H9 (cell line): ENCODE measurements around the gene C1QB. TPM values are rescaled to one million over a fixed set of nuclear protein-coding genes. Genes with fewer than 3 reads are reported as not detected.

Source experiments
- DNase-seq: peaks from one replicate; pipeline ENCODE4 v3.0.0-alpha.2; 2017
- H2AFZ ChIP-seq: one replicate; pipeline ENCODE4 v1.6.1; 2013; ENCODE audit warnings: mild to moderate bottlenecking, low read length, control low read depth, moderate library complexity
- H2AK5ac ChIP-seq: 2 replicates; pipeline ENCODE4 v1.6.1; 2013; ENCODE audit warnings: low read length, control low read depth, mixed read lengths; ENCODE audit not compliant: insufficient read length
- H2BK120ac ChIP-seq: one replicate; pipeline ENCODE4 v1.6.1; 2013; ENCODE audit warnings: low read depth, mild to moderate bottlenecking, low read length, control low read depth, inconsistent platforms; ENCODE audit not compliant: poor library complexity, severe bottlenecking
- H2BK12ac ChIP-seq: 2 replicates; pipeline ENCODE4 v1.6.1; 2013; ENCODE audit warnings: low read length, control low read depth, mixed read lengths, low read depth; ENCODE audit not compliant: insufficient read length
- H2BK15ac ChIP-seq: 2 replicates; pipeline ENCODE4 v1.6.1; 2013; ENCODE audit warnings: low read depth, low read length, control low read depth
- H2BK20ac ChIP-seq: one replicate; pipeline ENCODE4 v1.6.1; 2013; ENCODE audit warnings: low read depth, mild to moderate bottlenecking, low read length, control low read depth, inconsistent platforms; ENCODE audit not compliant: poor library complexity, severe bottlenecking
- H2BK5ac ChIP-seq: 2 replicates; pipeline ENCODE4 v1.6.1; 2013; ENCODE audit warnings: low read length, control low read depth, mixed read lengths; ENCODE audit not compliant: insufficient read length
- H3K14ac ChIP-seq: 2 replicates; pipeline ENCODE4 v1.6.1; 2013; ENCODE audit warnings: low read length, control low read depth; ENCODE audit not compliant: insufficient read depth
- H3K18ac ChIP-seq: 2 replicates; pipeline ENCODE4 v1.6.1; 2013; ENCODE audit warnings: low read depth, mild to moderate bottlenecking, mixed read lengths, low read length, control low read depth; ENCODE audit not compliant: insufficient read length
- H3K23ac ChIP-seq: 2 replicates; pipeline ENCODE4 v1.6.1; 2013; ENCODE audit warnings: low read length, control low read depth, mixed read lengths, low read depth; ENCODE audit not compliant: insufficient read length
- H3K23me2 ChIP-seq: 2 replicates; pipeline ENCODE4 v1.6.1; 2013; ENCODE audit warnings: low read depth, mild to moderate bottlenecking, mixed read lengths, low read length, control low read depth; ENCODE audit not compliant: insufficient read length, poor library complexity, severe bottlenecking
- H3K27ac ChIP-seq: 2 replicates; pipeline ENCODE4 v1.5.1; 2013; ENCODE audit warnings: low read length, control low read depth, mixed read lengths, low read depth; ENCODE audit not compliant: insufficient read length
- H3K27me3 ChIP-seq: 2 replicates; pipeline ENCODE4 v1.6.1; 2013; ENCODE audit warnings: low read length, control low read depth, inconsistent platforms; ENCODE audit not compliant: insufficient read depth
- H3K4ac ChIP-seq: 2 replicates; pipeline ENCODE4 v1.6.1; 2013; ENCODE audit warnings: low read depth, mild to moderate bottlenecking, control low read depth, inconsistent platforms, low read length, moderate library complexity
- H3K4me1 ChIP-seq: 2 replicates; pipeline ENCODE4 v1.6.1; 2013; ENCODE audit warnings: low read length, control low read depth, inconsistent platforms; ENCODE audit not compliant: insufficient read depth
- H3K4me2 ChIP-seq: 2 replicates; pipeline ENCODE4 v1.6.1; 2013; ENCODE audit warnings: low read length, control low read depth, mixed read lengths; ENCODE audit not compliant: insufficient read length, insufficient read depth
- H3K56ac ChIP-seq: 2 replicates; pipeline ENCODE4 v1.6.1; 2013; ENCODE audit warnings: low read depth, mild to moderate bottlenecking, mixed read lengths, low read length, control low read depth; ENCODE audit not compliant: insufficient read length
- H3K79me1 ChIP-seq: 2 replicates; pipeline ENCODE4 v1.6.1; 2013; ENCODE audit warnings: low read depth, mild to moderate bottlenecking, moderate library complexity, low read length, control low read depth, inconsistent platforms; ENCODE audit not compliant: insufficient read depth, poor library complexity, severe bottlenecking
- H3K79me2 ChIP-seq: 2 replicates; pipeline ENCODE4 v1.6.1; 2013; ENCODE audit warnings: low read length, control low read depth, inconsistent platforms; ENCODE audit not compliant: insufficient read depth
- H3K9ac ChIP-seq: 2 replicates; pipeline ENCODE4 v1.6.1; 2013; ENCODE audit warnings: low read length, control low read depth, mixed read lengths; ENCODE audit not compliant: insufficient read length; ENCODE audit errors: extremely low read depth
- H3K9me3 ChIP-seq: one replicate; pipeline ENCODE4 v1.6.1; 2013; ENCODE audit warnings: low read depth, low read length, inconsistent platforms; ENCODE audit not compliant: control insufficient read depth
- H3T11ph ChIP-seq: one replicate; pipeline ENCODE4 v1.6.1; 2013; ENCODE audit warnings: mild to moderate bottlenecking, low read length, control low read depth, inconsistent platforms
- H4K20me1 ChIP-seq: one replicate; pipeline ENCODE4 v1.6.1; 2013; ENCODE audit not compliant: control insufficient read depth, insufficient read length, insufficient read depth
- H4K5ac ChIP-seq: 2 replicates; pipeline ENCODE4 v1.6.1; 2013; ENCODE audit warnings: low read depth, mild to moderate bottlenecking, mixed read lengths, low read length, control low read depth; ENCODE audit not compliant: insufficient read length
- H4K8ac ChIP-seq: replicated peaks from 2 replicates; pipeline ENCODE4 v1.6.1; 2013; ENCODE audit warnings: low read length, control low read depth, mixed read lengths, low read depth; ENCODE audit not compliant: insufficient read length
- H4K91ac ChIP-seq: 2 replicates; pipeline ENCODE4 v1.6.1; 2013; ENCODE audit warnings: low read depth, mild to moderate bottlenecking, moderate library complexity, mixed read lengths, low read length, control low read depth; ENCODE audit not compliant: insufficient read length
- H3K27ac Mint-ChIP-seq, 3 experiments: 2 replicates in 2 of 3; 3 replicates in 1 of 3; pipeline ENCODE4 v1.8.0; 2020 to 2021; ENCODE audit warnings: mixed read lengths in 3 of 3, mild to moderate bottlenecking in 1 of 3, moderate library complexity in 1 of 3
- H3K27me3 Mint-ChIP-seq: 2 replicates; pipeline ENCODE4 v1.8.0; 2021; ENCODE audit warnings: low read depth, mild to moderate bottlenecking, moderate library complexity, mixed read lengths
- H3K36me3 Mint-ChIP-seq, 3 experiments: 2 replicates in 2 of 3; 3 replicates in 1 of 3; pipeline ENCODE4 v1.8.0; 2020 to 2021; ENCODE audit warnings: low read depth in 3 of 3, mixed read lengths in 3 of 3; ENCODE audit not compliant: insufficient read depth in 1 of 3
- H3K4me1 Mint-ChIP-seq, 2 experiments: 2 replicates each; pipeline ENCODE4 v1.8.0; 2020; ENCODE audit warnings: mixed read lengths in 2 of 2
- H3K4me3 Mint-ChIP-seq, 2 experiments: 2 replicates in 1 of 2; 3 replicates in 1 of 2; pipeline ENCODE4 v1.8.0; 2020 to 2021; ENCODE audit warnings: mild to moderate bottlenecking in 2 of 2, mixed read lengths in 2 of 2, moderate library complexity in 1 of 2
- H3K9me3 Mint-ChIP-seq, 2 experiments: 2 replicates in 1 of 2; 3 replicates in 1 of 2; pipeline ENCODE4 v1.8.0; 2020; ENCODE audit warnings: mild to moderate bottlenecking in 2 of 2, mixed read lengths in 2 of 2, moderate library complexity in 1 of 2
- WGBS: extraction: QIAGEN DNeasy Blood & Tissue Kit; methylation state at CpG from one replicate; pipeline ENCODE4 v1.1.7; 2013; ENCODE audit warnings: missing lambda C conversion rate, low lambda C conversion rate, mixed read lengths; ENCODE audit not compliant: insufficient read length; ENCODE audit errors: extremely low coverage; 5-methylcytosine and 5-hydroxymethylcytosine counted together
- total RNA-seq: library from RNA; stranded (reverse); gene quantifications from 2 replicates; pipeline ENCODE4 v1.2.1, GENCODE V29; 2021
- TF ChIP-seq, protein P1 (sequence below): fragments of 200-600 bp; sonication (generic); conservative IDR thresholded peaks from 3 replicates; pipeline ENCODE4 v1.8.0; 2021; ENCODE audit warnings: antibody characterized with exemption, mild to moderate bottlenecking

Gene C1QB
- total RNA-seq, 1 experiment from 2014 or later, result not detected

DNA sequence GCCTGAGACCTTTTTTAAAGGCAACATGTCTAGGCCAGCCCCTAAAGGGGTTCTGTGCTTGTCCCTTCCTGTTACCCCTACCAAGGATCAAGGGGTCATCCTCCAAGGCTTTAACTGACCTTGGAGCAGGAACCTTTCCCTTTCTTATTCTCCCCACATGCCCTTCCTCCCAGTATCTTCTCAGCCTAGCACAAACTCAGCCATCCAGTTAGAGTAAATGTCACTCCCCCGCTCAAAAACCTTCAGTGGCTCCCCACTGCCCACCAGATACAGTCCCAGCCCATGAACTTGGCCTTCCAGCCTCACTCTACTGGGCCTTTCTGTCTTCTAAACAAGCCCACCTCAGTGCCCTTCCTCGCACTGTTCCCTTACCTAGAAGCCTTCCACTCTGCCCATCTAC is 8.8 kb downstream of the C1QB start:
- Histone ChIP-seq H4K8ac (no peak overlapping the region), H3K79me2 (no peaks in the 10 kb centered on the region), H3K4me1 (no peaks in the 10 kb centered on the region), H4K5ac (no peak overlapping the region), H3K18ac (no peak overlapping the region), H3K23ac (no peak overlapping the region), H2BK5ac (no peak overlapping the region), H3T11ph (no peak overlapping the region), H3K9me3 (no peaks in the 10 kb centered on the region), H3K79me1 (no peaks in the 10 kb centered on the region), H3K56ac (no peak overlapping the region), H3K9ac (no peak overlapping the region), H4K20me1 (no peaks in the 10 kb centered on the region), H3K27ac (no peak overlapping the region), H2BK120ac (no peak overlapping the region), H4K91ac (no peak overlapping the region), H2AK5ac (no peak overlapping the region), H2BK15ac (no peak overlapping the region), H3K14ac (no peak overlapping the region), H3K23me2 (no peaks in the 10 kb centered on the region), H2BK12ac (no peak overlapping the region), H2BK20ac (no peak overlapping the region), H3K27me3 (no peaks in the 10 kb centered on the region; the same call in 1 of the 2 replicates), H3K4me2 (no peak overlapping the region), H2AFZ (no peak overlapping the region), H3K4ac (no peak overlapping the region)
- Mint-ChIP-seq H3K4me1 (peaks cover 5 to 7% of the 10 kb centered on the region in 2 experiments), H3K27ac (no peak overlapping the region; a peak in 1 of 7 replicates), H3K27me3 (peaks cover 6% of the 10 kb centered on the region), H3K4me3 (peak overlapping the region in 1 of 2 experiments; percentile 54; a peak in 2 of 5 replicates), H3K36me3 (no peaks in the 10 kb centered on the region), H3K9me3 (no peaks in the 10 kb centered on the region)
- no CpG with 5 or more reads among the region's 2 CpGs for WGBS
- DNase-seq, result no peak
- TF ChIP-seq, protein P1, sequence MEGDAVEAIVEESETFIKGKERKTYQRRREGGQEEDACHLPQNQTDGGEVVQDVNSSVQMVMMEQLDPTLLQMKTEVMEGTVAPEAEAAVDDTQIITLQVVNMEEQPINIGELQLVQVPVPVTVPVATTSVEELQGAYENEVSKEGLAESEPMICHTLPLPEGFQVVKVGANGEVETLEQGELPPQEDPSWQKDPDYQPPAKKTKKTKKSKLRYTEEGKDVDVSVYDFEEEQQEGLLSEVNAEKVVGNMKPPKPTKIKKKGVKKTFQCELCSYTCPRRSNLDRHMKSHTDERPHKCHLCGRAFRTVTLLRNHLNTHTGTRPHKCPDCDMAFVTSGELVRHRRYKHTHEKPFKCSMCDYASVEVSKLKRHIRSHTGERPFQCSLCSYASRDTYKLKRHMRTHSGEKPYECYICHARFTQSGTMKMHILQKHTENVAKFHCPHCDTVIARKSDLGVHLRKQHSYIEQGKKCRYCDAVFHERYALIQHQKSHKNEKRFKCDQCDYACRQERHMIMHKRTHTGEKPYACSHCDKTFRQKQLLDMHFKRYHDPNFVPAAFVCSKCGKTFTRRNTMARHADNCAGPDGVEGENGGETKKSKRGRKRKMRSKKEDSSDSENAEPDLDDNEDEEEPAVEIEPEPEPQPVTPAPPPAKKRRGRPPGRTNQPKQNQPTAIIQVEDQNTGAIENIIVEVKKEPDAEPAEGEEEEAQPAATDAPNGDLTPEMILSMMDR, result no peak
